Fibroblast of lung (primary cell): ENCODE data around the gene MEIOC. TPM values are rescaled to one million over a fixed set of nuclear protein-coding genes. Genes with fewer than 3 reads are reported as not detected.

Experiments used
- DNase-seq, 2 donors: peaks; one replicate each; pipeline versions ENCODE4 v3.0.0 to v3.0.0-alpha.2; 2010; ENCODE audit warnings: low read depth in 2 of 2
- H2AFZ ChIP-seq: 2 replicates; pipeline ENCODE4 v1.5.1; 2012; ENCODE audit warnings: low read length, control low read depth, inconsistent platforms
- H3K27ac ChIP-seq: 2 replicates; pipeline ENCODE4 v1.5.1; 2011; ENCODE audit warnings: low read length, control low read depth; ENCODE audit not compliant: insufficient read depth
- H3K27me3 ChIP-seq: 2 replicates; pipeline ENCODE4 v1.5.1; 2011; ENCODE audit warnings: mild to moderate bottlenecking, low read length; ENCODE audit not compliant: control insufficient read depth, insufficient read depth
- H3K36me3 ChIP-seq: 2 replicates; pipeline ENCODE4 v1.5.1; 2011; ENCODE audit warnings: low read length; ENCODE audit not compliant: control insufficient read depth, insufficient read depth
- H3K4me1 ChIP-seq: 2 replicates; pipeline ENCODE4 v1.5.1; 2011; ENCODE audit warnings: low read length; ENCODE audit not compliant: control insufficient read depth, insufficient read depth; ENCODE audit errors: extremely low read depth
- H3K4me2 ChIP-seq: 2 replicates; pipeline ENCODE4 v1.5.1; 2011; ENCODE audit warnings: low read length, control low read depth; ENCODE audit not compliant: insufficient read depth; ENCODE audit errors: extremely low read depth
- H3K4me3 ChIP-seq, 4 experiments: fragments of 200-600 bp in 1 of 4; sonication (generic) in 1 of 4; replicated peaks in 1 of 4; 2 replicates each; pipeline ENCODE4 v1.5.1; 2011 to 2016; ENCODE audit warnings: low read length in 4 of 4, low read depth in 3 of 4, mild to moderate bottlenecking in 3 of 4, control low read depth in 2 of 4, inconsistent platforms in 1 of 4, mixed read lengths in 1 of 4; ENCODE audit not compliant: insufficient read depth in 1 of 4; ENCODE audit errors: control extremely low read depth in 1 of 4
- H3K79me2 ChIP-seq: 2 replicates; pipeline ENCODE4 v1.5.1; 2012; ENCODE audit warnings: mild to moderate bottlenecking, low read length, inconsistent platforms; ENCODE audit not compliant: control insufficient read depth, insufficient read depth
- H3K9ac ChIP-seq: 2 replicates; pipeline ENCODE4 v1.5.1; 2011; ENCODE audit warnings: mild to moderate bottlenecking, low read length, control low read depth; ENCODE audit not compliant: insufficient read depth
- H3K9me3 ChIP-seq: 2 replicates; pipeline ENCODE4 v1.5.1; 2012; ENCODE audit warnings: low read depth, low read length; ENCODE audit not compliant: control insufficient read depth, insufficient read depth
- H4K20me1 ChIP-seq: 2 replicates; pipeline ENCODE4 v1.5.1; 2011; ENCODE audit warnings: low read length; ENCODE audit not compliant: control insufficient read depth, insufficient read depth; ENCODE audit errors: extremely low read depth
- EZH2 ChIP-seq: IDR thresholded peaks from 2 replicates; pipeline ENCODE4 v1.5.1; 2012; ENCODE audit warnings: low read length, control low read depth, mild to moderate bottlenecking; ENCODE audit errors: missing control alignments
- polyA minus RNA-seq: library from RNA; depleted of rRNA, polyadenylated mRNA; stranded (reverse); fragments of >200 nt; gene quantifications from 2 replicates; pipeline ENCODE4 v1.2.3, GENCODE V29; 2011; ENCODE audit warnings: low replicate concordance
- polyA plus RNA-seq, 2 donors: library from polyadenylated mRNA; depleted of rRNA in 1 of 2; stranded (reverse) in 1 of 2; unstranded in 1 of 2; fragments of >200 nt; gene quantifications; 2 replicates each; pipeline ENCODE4 v1.2.1, GENCODE V29; 2011 to 2012; ENCODE audit warnings: missing spikeins in 1 of 2
- total RNA-seq: library from RNA; depleted of rRNA; stranded (reverse); fragments of >200 nt; gene quantifications from 2 replicates; pipeline ENCODE4 v1.2.1, GENCODE V29; 2014
- TF ChIP-seq, protein P1 (sequence below), 2 donors: IDR thresholded peaks in 1 of 2; conservative IDR thresholded peaks in 1 of 2; 1 replicate in 1 of 2; 2 replicates in 1 of 2; pipeline ENCODE4 v1.5.1; 2011 to 2012; ENCODE audit warnings: low read length in 2 of 2, control low read depth in 1 of 2, inconsistent platforms in 1 of 2, low read depth in 1 of 2, mild to moderate bottlenecking in 1 of 2

Gene MEIOC
- under 0.01 TPM in 1 of 2 replicates, not detected in the other for total RNA-seq
- 0.07 and 0.08 TPM in 2 replicates for polyA plus RNA-seq
- 0.36 and 0.42 TPM in 2 replicates for polyA plus RNA-seq (2012)
- polyA minus RNA-seq, result not detected in 2 replicates

- H3K27me3 ChIP-seq, result peaks cover 14% of the 10 kb centered on the region
- H3K36me3 ChIP-seq, result no peaks in the 10 kb centered on the region
- peak in 1 of 2 donors; percentile 11 for DNase-seq
- H3K4me2 ChIP-seq, result peak within 1 kb of the TSS; percentile 8
- no peak within 1 kb of the TSS for H3K27ac ChIP-seq
- H3K9ac ChIP-seq, result no peak within 1 kb of the TSS
- no peaks in the 10 kb centered on the region for H3K4me1 ChIP-seq
- H3K79me2 ChIP-seq, result no peaks in the 10 kb centered on the region
- no peaks in the 10 kb centered on the region for H4K20me1 ChIP-seq
- no peak within 1 kb of the TSS for H3K4me3 ChIP-seq
- H3K9me3 ChIP-seq, result no peaks in the 10 kb centered on the region
- no peak within 1 kb of the TSS for H2AFZ ChIP-seq
- TF ChIP-seq, protein P1, sequence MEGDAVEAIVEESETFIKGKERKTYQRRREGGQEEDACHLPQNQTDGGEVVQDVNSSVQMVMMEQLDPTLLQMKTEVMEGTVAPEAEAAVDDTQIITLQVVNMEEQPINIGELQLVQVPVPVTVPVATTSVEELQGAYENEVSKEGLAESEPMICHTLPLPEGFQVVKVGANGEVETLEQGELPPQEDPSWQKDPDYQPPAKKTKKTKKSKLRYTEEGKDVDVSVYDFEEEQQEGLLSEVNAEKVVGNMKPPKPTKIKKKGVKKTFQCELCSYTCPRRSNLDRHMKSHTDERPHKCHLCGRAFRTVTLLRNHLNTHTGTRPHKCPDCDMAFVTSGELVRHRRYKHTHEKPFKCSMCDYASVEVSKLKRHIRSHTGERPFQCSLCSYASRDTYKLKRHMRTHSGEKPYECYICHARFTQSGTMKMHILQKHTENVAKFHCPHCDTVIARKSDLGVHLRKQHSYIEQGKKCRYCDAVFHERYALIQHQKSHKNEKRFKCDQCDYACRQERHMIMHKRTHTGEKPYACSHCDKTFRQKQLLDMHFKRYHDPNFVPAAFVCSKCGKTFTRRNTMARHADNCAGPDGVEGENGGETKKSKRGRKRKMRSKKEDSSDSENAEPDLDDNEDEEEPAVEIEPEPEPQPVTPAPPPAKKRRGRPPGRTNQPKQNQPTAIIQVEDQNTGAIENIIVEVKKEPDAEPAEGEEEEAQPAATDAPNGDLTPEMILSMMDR (conservative IDR thresholded peaks at IDR 0.05 in 1 of 2, IDR thresholded peaks at IDR 0.05 in 1 of 2; ENCODE audit: low read depth in 1 of 2, low read length in 2 of 2), result no peak
- TF ChIP-seq EZH2, result peak; percentile 90
Observed at GRCh38 chr17:44655983-44656710, at the start of gene MEIOC. Gene MEIOC (plus strand): TSS chr17:44656468. CDS start chr17:44656614, 146 bp downstream.

DNA sequence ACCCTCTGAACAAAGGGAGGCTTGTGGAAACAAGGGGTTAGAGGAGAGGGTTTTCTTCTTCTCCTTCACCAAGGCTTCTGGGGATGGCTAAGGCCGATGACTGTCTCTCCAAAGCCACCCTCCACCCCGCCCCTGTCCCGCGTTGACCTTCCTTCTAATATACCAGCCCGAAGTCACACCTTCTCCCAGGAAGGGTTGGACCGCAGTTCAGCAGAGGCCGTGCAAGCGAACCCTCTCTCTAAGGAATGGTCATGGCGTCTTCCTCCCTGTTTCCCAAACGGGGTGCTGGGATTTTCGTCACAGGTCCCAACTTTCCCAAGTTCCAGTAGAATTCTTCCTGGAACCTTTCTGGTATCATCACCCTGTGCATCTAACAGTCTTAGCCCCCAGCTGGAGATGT is 49.6 kb upstream of the MEIOC start:
- Histone ChIP-seq H3K27me3 (no peaks in the 10 kb centered on the region), H3K4me2 (no peak overlapping the region), H3K4me1 (peaks cover 11% of the 10 kb centered on the region), H3K9me3 (no peaks in the 10 kb centered on the region), H3K36me3 (no peaks in the 10 kb centered on the region), H3K27ac (no peak overlapping the region), H2AFZ (no peak overlapping the region), H3K4me3 (no peak overlapping the region), H4K20me1 (no peaks in the 10 kb centered on the region), H3K79me2 (no peaks in the 10 kb centered on the region), H3K9ac (no peak overlapping the region)
- no peak for TF ChIP-seq EZH2
- TF ChIP-seq, protein P1 (conservative IDR thresholded peaks at IDR 0.05 in 1 of 2, IDR thresholded peaks at IDR 0.05 in 1 of 2; ENCODE audit: low read depth in 1 of 2, low read length in 2 of 2), result no peak
- DNase-seq, result no peak

- Histone ChIP-seq H2AFZ (no peak overlapping the region), H3K27ac (no peak overlapping the region), H3K4me1 (peaks cover 8% of the 10 kb centered on the region), H3K9me3 (no peaks in the 10 kb centered on the region), H3K4me2 (peak overlapping the region; percentile 3), H3K4me3 (no peak overlapping the region), H3K36me3 (no peaks in the 10 kb centered on the region), H3K9ac (no peak overlapping the region), H3K79me2 (no peaks in the 10 kb centered on the region), H3K27me3 (no peaks in the 10 kb centered on the region), H4K20me1 (no peaks in the 10 kb centered on the region)
- TF ChIP-seq EZH2, result no peak
- TF ChIP-seq, protein P1 (conservative IDR thresholded peaks at IDR 0.05 in 1 of 2, IDR thresholded peaks at IDR 0.05 in 1 of 2; ENCODE audit: low read depth in 1 of 2, low read length in 2 of 2), result no peak
- peak; percentile 53 to 83 for DNase-seq
Observed at GRCh38 chr17:44607836-44608690, 48.2 kb upstream of the MEIOC start.
